Measurements from ENCODE around the gene MMP7. TPM values are rescaled to one million over a fixed set of nuclear protein-coding genes. Genes with fewer than 3 reads are reported as not detected.

The MMP7 gene
- total and polyA plus RNA-seq, 8 donors = 0.37 to 45.1 (median 2.0) TPM; not detected in 3

GRCh38 chr11:102527684-102528083 is 2.9 kb downstream of the MMP7 start:
- no peak for TF ChIP-seq CTCF (IDR thresholded peaks at IDR 0.05)
- no peak for TF ChIP-seq POLR2A (IDR thresholded peaks at IDR 0.05)
- TF ChIP-seq POLR2AphosphoS5 (IDR thresholded peaks at IDR 0.05) = no peak
- TF ChIP-seq EP300 (IDR thresholded peaks at IDR 0.05) = no peak
- H3K4me1 ChIP-seq = no peaks in the 10 kb centered on the region
- no peak for DNase-seq
- intact Hi-C loops (cut with DNase I; ENCODE audit: low total_unique reads) = no loop called here
- no peaks in the 10 kb centered on the region for H3K27me3 ChIP-seq
- H3K4me3 ChIP-seq = no peak overlapping the region
- H3K27ac ChIP-seq = no peak overlapping the region
- 55 to 94% (median 86%) methylated on average over 2 of the region's 2 CpGs for WGBS, 5 donors
- H3K36me3 ChIP-seq = no peaks in the 10 kb centered on the region
- no peaks in the 10 kb centered on the region for H3K9me3 ChIP-seq

GRCh38 chr11:102527041-102527440 is 3.5 kb downstream of the MMP7 start:
- no peaks in the 10 kb centered on the region for H3K36me3 ChIP-seq
- H3K4me3 ChIP-seq = no peak overlapping the region
- no peak for DNase-seq
- H3K27me3 ChIP-seq = no peaks in the 10 kb centered on the region
- H3K4me1 ChIP-seq = no peaks in the 10 kb centered on the region
- no peaks in the 10 kb centered on the region for H3K9me3 ChIP-seq
- 34 to 83% (median 52%) methylated on average over 1 of the region's 1 CpG for WGBS, 5 donors
- no peak for TF ChIP-seq CTCF (IDR thresholded peaks at IDR 0.05)
- TF ChIP-seq POLR2AphosphoS5 (IDR thresholded peaks at IDR 0.05) = no peak
- no peak for TF ChIP-seq EP300 (IDR thresholded peaks at IDR 0.05)
- no peak for TF ChIP-seq POLR2A (IDR thresholded peaks at IDR 0.05)
- intact Hi-C loops (cut with DNase I; ENCODE audit: low total_unique reads) = no loop called here
- no peak overlapping the region for H3K27ac ChIP-seq

- intact Hi-C loops (cut with DNase I; ENCODE audit: low total_unique reads) = no loop called here
- 83 to 92% (median 88%) methylated on average over 4 of the region's 4 CpGs for WGBS, 5 donors
- H3K27ac ChIP-seq = no peak overlapping the region
- H3K36me3 ChIP-seq = no peaks in the 10 kb centered on the region
- H3K9me3 ChIP-seq = no peaks in the 10 kb centered on the region
- no peaks in the 10 kb centered on the region for H3K4me1 ChIP-seq
- H3K4me3 ChIP-seq = no peak overlapping the region
- peaks cover 0 to 8% (median 0%) of the 10 kb centered on the region in 3 donors for H3K27me3 ChIP-seq
- TF ChIP-seq EP300 (IDR thresholded peaks at IDR 0.05) (no peak), CTCF (IDR thresholded peaks at IDR 0.05) (no peak), POLR2A (IDR thresholded peaks at IDR 0.05) (no peak), POLR2AphosphoS5 (IDR thresholded peaks at IDR 0.05) (no peak)
- DNase-seq = no peak
These were observed 6.7 kb downstream of the MMP7 start for GRCh38 chr11:102523887-102524286.

GRCh38 chr11:102523189-102523570 is 7.4 kb downstream of the MMP7 start:
- 56 to 72% (median 70%) methylated on average over 2 of the region's 2 CpGs for WGBS, 5 donors
- H3K9me3 ChIP-seq = no peaks in the 10 kb centered on the region
- no peaks in the 10 kb centered on the region for H3K36me3 ChIP-seq
- no peak overlapping the region for H3K4me3 ChIP-seq
- no peaks in the 10 kb centered on the region for H3K4me1 ChIP-seq
- H3K27ac ChIP-seq = no peak overlapping the region
- H3K27me3 ChIP-seq = peaks cover 0 to 8% (median 0%) of the 10 kb centered on the region in 3 donors
- TF ChIP-seq EP300 (IDR thresholded peaks at IDR 0.05) (no peak), POLR2A (IDR thresholded peaks at IDR 0.05) (no peak), CTCF (IDR thresholded peaks at IDR 0.05) (no peak)
- DNase-seq = no peak
- intact Hi-C loops (cut with DNase I; ENCODE audit: low total_unique reads) = no loop called here
